ENCODE results near the gene KIRREL3. TPM values are rescaled to one million over a fixed set of nuclear protein-coding genes. Genes with fewer than 3 reads are reported as not detected.
"Not testable (repeated sequence)": the region's sequence is repeated elsewhere in the genome, so short reads cannot be mapped to it uniquely, and the experiment has no call there.

KIRREL3 gene
- total RNA-seq, 1 donor, result 0.45 TPM

DNA sequence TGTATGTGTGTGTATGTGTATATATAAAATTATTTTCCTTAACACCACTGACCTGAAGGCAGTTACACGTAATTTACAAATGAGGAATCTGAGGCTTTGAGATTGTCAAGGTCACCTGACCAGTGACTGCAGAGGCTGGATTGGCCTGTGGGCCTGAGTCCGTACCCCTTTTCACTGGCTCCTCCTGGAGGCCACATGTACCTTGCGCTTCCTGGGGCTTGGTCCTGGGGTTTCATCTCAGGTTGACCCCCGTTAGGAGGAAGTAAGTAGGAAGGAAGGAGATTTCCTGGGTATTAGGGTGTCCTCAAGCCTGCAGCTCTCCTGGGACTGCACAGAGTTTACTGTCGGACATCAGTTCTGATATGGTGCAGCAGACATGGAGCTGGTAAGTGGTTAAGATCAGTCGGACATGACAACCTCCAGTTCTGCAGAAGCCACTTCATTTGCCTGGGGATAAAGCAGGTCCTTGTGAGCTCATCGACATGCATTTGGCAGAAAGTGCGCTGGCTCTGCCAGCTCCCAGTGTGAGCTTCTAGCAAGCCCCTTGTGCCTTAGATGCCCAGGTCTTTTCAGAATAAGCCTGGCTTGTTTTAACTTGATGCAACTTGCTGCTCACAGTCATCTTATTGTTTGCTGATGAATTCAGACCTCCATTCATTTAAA is 608.5 kb downstream of the KIRREL3 start:
- TF ChIP-seq, protein P1, sequence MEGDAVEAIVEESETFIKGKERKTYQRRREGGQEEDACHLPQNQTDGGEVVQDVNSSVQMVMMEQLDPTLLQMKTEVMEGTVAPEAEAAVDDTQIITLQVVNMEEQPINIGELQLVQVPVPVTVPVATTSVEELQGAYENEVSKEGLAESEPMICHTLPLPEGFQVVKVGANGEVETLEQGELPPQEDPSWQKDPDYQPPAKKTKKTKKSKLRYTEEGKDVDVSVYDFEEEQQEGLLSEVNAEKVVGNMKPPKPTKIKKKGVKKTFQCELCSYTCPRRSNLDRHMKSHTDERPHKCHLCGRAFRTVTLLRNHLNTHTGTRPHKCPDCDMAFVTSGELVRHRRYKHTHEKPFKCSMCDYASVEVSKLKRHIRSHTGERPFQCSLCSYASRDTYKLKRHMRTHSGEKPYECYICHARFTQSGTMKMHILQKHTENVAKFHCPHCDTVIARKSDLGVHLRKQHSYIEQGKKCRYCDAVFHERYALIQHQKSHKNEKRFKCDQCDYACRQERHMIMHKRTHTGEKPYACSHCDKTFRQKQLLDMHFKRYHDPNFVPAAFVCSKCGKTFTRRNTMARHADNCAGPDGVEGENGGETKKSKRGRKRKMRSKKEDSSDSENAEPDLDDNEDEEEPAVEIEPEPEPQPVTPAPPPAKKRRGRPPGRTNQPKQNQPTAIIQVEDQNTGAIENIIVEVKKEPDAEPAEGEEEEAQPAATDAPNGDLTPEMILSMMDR (IDR thresholded peaks at IDR 0.05; ENCODE audit: insufficient read depth, low read length), result no peak
- DNase-seq (ENCODE audit: low read depth), result no peak
- H3K4me3 ChIP-seq (ENCODE audit: low read depth, low read length), result no peak overlapping the region

DNA sequence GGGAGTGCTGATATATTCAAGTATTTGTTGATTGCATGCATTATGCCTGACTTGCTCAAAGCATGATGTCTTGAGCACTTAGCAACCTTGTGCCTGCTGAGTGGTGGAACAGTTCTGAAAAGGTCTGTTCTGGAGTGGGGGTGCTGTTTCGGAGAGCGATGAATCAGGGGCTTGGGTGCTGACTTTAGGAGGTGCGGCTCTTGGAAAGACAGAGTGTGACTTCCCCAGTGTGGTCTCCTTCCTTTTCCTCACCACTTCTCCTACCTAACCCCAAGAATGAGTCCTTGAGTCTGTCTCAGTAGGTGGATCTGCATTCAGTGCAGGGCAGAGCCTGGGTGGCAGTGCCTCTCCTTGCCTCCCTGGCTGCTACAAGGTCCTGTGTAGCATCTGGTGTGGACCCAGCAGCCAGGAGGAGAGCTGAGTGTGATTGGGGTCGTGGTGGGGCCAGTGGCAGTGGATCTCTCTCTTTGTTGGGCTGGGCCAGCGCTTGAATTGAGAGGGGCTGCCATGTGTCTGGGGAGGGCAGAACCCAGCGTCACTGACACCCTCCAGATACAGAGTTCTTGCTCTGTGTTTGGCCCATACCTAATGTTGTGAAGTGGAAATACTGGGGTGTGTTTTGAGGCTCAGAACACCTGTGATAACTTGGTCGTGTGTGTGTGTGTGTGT is 609.1 kb downstream of the KIRREL3 start:
- DNase-seq (ENCODE audit: low read depth), result no peak
- H3K4me3 ChIP-seq (ENCODE audit: low read depth, low read length), result no peak overlapping the region
- TF ChIP-seq, protein P1 (IDR thresholded peaks at IDR 0.05; ENCODE audit: insufficient read depth, low read length), result no peak

DNA sequence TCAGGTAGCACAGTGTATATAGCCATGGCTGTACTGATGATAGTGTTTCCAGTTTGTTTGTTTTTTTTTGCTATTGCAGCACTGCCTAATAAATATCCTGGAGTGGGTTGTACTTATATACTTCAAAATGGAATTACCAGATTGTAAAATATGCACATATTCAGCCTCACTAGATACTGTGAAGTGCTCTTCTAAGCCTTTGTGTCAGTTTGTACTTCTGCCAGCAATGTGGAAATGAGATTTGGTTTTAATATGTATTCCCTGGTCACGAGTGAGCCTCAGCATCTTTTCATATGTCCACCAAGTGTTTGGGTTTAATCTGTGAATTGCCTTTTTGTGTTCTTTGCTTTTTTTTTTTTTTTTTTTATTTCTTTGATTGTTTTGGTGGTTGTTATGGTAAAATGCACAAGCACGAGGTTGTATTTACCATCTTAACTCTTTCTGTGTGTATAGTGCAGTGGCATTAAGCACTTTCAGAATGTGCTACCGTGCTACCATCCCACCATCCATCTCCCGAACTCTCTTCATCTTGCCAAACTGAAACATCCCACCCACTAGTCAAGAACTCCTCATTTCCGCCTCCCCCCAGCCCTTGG is 610.2 kb downstream of the KIRREL3 start:
- TF ChIP-seq, protein P1 (IDR thresholded peaks at IDR 0.05; ENCODE audit: insufficient read depth, low read length), result no peak
- H3K4me3 ChIP-seq (ENCODE audit: low read depth, low read length), result no peak overlapping the region
- DNase-seq (ENCODE audit: low read depth), result no peak

DNA sequence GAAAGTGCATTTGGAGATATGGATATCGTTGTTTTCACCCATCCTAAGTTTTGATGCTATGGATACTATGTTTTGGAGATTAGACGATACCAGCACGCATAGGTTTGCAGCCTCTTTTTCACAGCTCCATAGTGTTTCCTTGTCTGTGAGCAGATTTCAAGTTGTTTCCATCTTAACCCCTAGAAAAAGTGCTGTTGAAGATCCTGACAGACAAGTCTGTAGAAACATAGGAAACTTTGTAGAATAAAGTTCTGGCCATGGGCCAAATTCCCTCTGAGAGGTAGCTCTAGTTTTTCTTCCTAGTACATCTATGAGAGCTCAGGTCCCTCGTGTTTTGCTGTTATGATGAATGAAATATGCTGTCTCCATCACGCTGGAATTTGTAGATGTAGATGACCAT is 612.7 kb downstream of the KIRREL3 start:
- TF ChIP-seq, protein P1 (IDR thresholded peaks at IDR 0.05; ENCODE audit: insufficient read depth, low read length), result no peak
- no peak for DNase-seq (ENCODE audit: low read depth)
- H3K4me3 ChIP-seq (ENCODE audit: low read depth, low read length), result no peak overlapping the region

DNA sequence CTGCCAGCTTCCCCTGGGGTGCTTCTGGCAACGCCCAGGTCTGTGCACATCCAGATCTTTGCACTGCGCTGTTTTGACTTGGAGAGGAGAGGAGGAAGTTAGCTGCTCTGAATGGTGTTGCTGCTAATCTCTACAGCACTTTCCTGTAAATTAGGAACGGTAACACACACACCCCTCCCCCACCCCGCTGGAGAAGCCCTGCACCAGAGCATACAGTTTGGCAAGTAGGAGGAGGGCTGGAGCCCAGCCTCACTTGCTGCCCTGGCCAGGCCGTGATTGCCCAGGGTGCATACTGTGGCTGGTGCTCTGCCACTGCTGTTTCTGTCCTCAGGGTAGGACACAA is 613.9 kb downstream of the KIRREL3 start:
- not testable (repeated sequence) for DNase-seq (ENCODE audit: low read depth); H3K4me3 ChIP-seq (ENCODE audit: low read depth, low read length)

DNA sequence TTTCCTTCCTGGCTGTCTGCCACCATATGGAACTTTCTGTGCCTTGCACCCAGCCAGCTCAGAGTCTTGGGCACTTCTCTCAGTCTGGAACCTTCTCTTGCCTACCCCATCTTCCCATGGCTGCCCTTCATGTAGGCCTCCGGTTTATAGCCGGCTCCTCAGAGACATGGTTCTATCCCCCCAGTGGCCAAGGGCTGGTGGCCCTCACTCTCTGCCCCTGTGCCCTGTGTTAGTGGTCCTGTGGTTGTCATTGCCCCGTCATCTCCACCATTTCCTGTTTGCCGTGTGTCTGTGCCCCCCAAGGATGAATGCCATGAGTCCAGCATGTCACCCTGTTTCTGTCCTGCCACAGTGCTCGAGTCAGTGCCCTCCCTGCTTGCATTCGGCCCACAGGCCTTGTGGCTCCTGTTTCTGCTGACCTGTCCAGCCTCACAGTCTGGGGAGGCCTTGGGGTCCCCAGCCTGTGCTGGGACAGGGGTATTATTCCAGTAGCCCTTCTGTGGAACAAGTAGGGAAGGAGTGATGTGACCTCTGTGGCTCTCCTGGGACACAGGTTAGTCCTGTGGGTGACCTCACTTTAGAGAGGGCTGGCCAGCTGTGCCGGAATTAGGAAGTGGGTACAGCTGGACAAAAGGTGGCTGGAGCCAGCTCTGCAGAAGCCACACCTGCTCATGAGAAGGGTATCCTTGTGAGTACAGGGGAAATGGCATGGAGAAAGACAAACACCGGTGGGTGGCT is 614.4 kb downstream of the KIRREL3 start:
- no peak overlapping the region for H3K4me3 ChIP-seq (ENCODE audit: low read depth, low read length)
- no peak for DNase-seq (ENCODE audit: low read depth)
- TF ChIP-seq, protein P1 (IDR thresholded peaks at IDR 0.05; ENCODE audit: insufficient read depth, low read length), result no peak
